VCaP (cell line): Measurements from ENCODE around the gene ARMC9.

ENCODE experiments used
- H3K27ac ChIP-seq: fragments of 450-650 bp; 2 replicates; pipeline ENCODE4 v1.5.1; 2017
- TF ChIP-seq, protein P1 (sequence below): fragments of 450-650 bp; conservative IDR thresholded peaks from 2 replicates; pipeline ENCODE4 v1.5.1; 2017; ENCODE audit warnings: mild to moderate bottlenecking, moderate library complexity

Gene ARMC9

DNA sequence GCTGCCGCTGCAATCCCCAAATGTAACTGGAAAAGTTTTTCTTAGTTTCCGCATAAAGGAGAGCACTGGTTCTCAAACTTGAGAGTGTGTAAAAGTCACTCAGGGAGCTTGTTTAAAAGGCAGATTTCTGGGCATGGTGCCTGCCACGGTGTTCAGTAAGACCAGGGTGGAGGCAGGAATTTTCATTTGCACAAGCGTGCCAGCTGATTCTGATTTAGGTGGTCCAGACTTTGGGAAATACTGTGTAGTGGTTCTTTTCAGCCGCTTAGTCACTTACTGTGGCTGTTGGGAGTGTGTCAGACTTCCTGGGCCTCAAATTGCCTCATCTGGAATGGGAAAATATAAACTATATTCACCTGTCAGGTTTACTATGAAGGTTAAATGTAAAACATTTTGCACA is 788 bp downstream of the ARMC9 start:
- TF ChIP-seq, protein P1, sequence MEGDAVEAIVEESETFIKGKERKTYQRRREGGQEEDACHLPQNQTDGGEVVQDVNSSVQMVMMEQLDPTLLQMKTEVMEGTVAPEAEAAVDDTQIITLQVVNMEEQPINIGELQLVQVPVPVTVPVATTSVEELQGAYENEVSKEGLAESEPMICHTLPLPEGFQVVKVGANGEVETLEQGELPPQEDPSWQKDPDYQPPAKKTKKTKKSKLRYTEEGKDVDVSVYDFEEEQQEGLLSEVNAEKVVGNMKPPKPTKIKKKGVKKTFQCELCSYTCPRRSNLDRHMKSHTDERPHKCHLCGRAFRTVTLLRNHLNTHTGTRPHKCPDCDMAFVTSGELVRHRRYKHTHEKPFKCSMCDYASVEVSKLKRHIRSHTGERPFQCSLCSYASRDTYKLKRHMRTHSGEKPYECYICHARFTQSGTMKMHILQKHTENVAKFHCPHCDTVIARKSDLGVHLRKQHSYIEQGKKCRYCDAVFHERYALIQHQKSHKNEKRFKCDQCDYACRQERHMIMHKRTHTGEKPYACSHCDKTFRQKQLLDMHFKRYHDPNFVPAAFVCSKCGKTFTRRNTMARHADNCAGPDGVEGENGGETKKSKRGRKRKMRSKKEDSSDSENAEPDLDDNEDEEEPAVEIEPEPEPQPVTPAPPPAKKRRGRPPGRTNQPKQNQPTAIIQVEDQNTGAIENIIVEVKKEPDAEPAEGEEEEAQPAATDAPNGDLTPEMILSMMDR = no peak
- H3K27ac ChIP-seq = peak overlapping the region; percentile 67

DNA sequence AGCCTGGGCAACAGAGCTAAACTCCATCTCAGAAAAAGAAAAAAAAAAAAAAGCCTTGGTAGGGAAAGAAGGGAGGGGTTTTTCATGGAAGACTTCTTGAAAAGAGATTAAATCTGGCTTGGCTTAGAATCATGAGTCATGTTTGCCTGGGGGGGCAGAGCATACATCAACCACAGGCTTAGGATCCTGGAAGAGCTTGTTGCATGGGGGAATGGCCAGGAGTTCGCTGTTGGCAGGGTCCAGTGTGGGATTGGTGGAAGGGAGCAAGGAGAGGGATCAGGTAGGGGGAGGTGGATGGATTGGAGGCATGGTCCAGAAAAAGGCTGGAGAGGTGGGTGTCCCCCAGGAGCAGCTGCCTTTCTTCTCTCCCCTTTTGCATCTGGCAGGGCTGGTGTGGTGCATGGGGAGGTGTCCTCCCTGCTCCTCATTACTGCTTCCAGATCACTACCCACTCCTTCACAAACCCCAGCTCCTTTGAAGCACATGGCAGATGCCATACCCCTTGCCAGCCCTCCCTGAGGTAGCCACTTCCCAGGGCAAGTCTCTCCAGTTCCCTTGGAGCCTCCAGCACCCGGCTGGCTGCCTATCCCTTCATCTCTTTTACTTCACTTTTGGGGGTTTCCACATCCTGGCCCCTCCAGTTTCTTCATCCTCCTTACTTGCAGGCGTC is 2.5 kb downstream of the ARMC9 start:
- TF ChIP-seq, protein P1 = no peak

DNA sequence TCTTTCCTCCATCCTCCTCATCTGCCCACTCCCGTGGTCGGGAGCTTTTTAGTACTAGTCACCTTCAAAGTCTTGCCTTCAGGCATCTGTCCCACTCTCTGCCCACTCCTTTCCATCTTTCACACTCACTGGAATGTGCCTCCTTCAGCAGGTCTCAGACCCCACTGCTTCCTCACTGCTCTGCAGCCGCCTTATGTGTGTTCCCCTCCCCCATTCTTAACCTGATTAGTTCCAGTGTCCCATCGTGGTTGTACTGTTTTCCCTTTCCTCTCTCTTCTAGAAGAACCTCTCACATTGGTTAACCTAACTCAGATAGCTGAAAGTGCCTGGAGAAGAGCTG is 3.0 kb downstream of the ARMC9 start:
- no peak overlapping the region for H3K27ac ChIP-seq
- TF ChIP-seq, protein P1 = no peak

More for the DNA sequence above, 2.5 kb downstream of the ARMC9 start:
- H3K27ac ChIP-seq = no peak overlapping the region

DNA sequence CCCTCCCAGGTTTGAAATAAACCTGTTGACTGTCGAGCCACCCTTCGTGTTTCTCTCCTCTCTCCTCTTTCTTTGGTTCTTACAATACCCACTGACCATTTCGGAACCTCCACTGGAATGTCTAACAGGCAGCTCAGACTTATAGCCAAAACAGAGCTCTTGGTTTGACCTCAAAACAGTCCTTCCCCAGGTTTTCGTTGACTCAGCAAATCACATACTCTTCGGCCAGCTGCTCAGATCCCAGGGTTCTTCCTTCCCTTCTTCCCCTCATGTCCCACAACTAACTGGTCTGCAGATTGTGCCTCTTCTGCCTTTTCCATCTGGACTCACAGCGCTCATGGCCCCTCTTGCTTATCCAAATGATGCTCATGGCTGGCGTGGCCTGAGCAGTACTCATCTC is 4.7 kb downstream of the ARMC9 start:
- TF ChIP-seq, protein P1 = no peak
- H3K27ac ChIP-seq = no peak overlapping the region

DNA sequence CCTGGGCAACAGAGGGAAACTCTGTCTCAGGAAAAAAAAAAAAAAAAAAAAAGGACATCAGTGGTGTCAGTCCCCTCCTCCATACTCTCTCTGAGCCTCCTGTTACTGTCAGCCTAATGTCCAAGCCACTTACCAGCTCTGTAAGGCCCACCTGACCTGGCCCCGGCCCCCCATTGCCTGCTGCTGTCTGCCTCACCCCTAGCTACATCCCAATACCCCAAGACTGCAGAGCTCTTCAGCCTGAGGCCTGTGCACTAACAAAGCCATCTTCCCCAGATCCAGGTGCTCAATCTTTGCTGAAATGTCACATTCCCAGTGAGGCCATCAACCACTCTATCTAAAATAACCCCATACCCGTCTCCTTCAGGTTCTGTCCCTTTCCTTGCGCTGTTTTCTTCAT is 5.7 kb downstream of the ARMC9 start:
- TF ChIP-seq, protein P1 = no peak
- H3K27ac ChIP-seq = no peak overlapping the region

DNA sequence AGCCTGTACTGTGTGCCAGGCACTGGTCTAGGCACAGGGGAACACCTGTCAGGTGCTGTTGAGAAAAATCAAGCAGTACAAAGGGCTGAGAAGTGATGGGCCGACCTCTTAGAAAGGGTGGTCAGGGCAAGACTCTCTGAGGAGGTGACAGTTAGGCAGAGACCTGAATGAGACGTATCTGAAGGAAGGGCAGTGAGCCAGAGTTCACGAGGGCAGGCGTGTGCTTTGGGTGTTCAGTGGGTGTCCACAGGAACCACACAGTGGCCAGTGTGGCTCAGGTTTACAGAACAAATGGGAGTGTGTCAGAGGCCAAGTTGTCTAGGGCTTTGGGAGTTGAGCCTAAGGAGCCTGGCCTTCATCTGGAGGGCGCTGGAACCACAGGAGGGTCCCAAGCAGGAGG is 6.2 kb downstream of the ARMC9 start:
- TF ChIP-seq, protein P1 = no peak
- H3K27ac ChIP-seq = no peak overlapping the region

DNA sequence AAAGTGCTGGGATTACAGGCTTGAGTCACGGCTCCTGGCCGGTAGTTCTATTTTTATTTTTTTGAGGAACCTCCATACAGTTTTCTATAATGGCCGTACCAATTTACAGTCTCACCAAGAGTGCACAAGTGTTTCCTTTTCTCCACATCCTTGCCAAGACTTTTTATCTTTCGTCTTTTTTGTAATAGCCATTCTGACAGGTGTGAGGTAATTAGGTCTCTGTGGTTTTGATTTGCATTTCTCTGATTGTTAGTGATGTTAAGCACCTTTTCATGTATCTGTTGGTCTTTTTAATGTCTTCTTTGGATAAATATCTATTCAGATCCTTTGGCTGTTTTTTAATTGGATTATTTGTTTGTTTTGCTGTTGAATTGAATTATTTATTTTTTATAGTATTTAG is 9.3 kb downstream of the ARMC9 start:
- no peak overlapping the region for H3K27ac ChIP-seq
- TF ChIP-seq, protein P1 = no peak
